Measurements from ENCODE around the gene PRSS16. TPM values are rescaled to one million over a fixed set of nuclear protein-coding genes. Genes with fewer than 3 reads are reported as not detected.

Gene PRSS16
- total and polyA plus RNA-seq, 9 of the 15 experiments (the other 6 are each of a cell fraction or from before 2014, with no cell fraction given), result 4.5 to 21.3 (median 12.1) TPM

DNA sequence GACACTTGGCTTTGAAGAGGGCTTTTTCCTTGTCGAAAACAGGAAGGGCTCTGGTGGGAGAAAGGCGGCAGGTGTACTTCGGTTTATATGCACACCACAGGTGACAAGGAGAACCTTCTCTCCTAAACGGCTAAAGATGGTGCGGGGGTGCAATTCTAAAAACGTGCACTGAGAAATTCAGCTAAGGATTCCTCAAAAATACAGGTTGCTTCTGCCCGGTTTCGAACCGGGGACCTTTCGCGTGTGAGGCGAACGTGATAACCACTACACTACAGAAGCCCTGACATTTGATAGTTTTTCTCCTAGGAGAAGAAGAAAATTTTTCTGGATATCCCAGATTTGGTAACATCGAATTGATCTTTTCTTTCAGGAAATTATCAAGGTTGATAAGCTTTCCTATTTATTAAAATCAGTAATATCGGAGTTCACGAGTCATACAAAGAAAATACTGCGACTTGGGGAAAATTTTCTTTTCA lies 32.6 kb downstream of the PRSS16 start (continued):
- TF ChIP-seq KAT8 (IDR thresholded peaks at IDR 0.05; ENCODE audit: low read depth), result no peak
- TF ChIP-seq, protein P1, sequence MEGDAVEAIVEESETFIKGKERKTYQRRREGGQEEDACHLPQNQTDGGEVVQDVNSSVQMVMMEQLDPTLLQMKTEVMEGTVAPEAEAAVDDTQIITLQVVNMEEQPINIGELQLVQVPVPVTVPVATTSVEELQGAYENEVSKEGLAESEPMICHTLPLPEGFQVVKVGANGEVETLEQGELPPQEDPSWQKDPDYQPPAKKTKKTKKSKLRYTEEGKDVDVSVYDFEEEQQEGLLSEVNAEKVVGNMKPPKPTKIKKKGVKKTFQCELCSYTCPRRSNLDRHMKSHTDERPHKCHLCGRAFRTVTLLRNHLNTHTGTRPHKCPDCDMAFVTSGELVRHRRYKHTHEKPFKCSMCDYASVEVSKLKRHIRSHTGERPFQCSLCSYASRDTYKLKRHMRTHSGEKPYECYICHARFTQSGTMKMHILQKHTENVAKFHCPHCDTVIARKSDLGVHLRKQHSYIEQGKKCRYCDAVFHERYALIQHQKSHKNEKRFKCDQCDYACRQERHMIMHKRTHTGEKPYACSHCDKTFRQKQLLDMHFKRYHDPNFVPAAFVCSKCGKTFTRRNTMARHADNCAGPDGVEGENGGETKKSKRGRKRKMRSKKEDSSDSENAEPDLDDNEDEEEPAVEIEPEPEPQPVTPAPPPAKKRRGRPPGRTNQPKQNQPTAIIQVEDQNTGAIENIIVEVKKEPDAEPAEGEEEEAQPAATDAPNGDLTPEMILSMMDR (IDR thresholded peaks at IDR 0.05 in 2 of 3, conservative IDR thresholded peaks at IDR 0.05 in 1 of 3; ENCODE audit: insufficient read depth in 2 of 3, low read depth in 1 of 3, low read length in 3 of 3), result no peak; a peak in 2 of 6 replicates
- TF ChIP-seq PCBP2 (IDR thresholded peaks at IDR 0.05; ENCODE audit: low read depth, low read length, poor library complexity, severe bottlenecking), result no peak
- TF ChIP-seq ZBED1 (IDR thresholded peaks at IDR 0.05), result 0 out of 2 replicates have a peak, but pooled peaks have one; percentile 39
- TF ChIP-seq TOE1 (IDR thresholded peaks at IDR 0.05; ENCODE audit: borderline replicate concordance), result 0 out of 2 replicates have a peak, but pooled peaks have one; percentile 18
- no peak for TF ChIP-seq TOE1 (CRISPR knock-in tag; IDR thresholded peaks at IDR 0.05; ENCODE audit: borderline replicate concordance, low read depth)
- TF ChIP-seq, protein P2, sequence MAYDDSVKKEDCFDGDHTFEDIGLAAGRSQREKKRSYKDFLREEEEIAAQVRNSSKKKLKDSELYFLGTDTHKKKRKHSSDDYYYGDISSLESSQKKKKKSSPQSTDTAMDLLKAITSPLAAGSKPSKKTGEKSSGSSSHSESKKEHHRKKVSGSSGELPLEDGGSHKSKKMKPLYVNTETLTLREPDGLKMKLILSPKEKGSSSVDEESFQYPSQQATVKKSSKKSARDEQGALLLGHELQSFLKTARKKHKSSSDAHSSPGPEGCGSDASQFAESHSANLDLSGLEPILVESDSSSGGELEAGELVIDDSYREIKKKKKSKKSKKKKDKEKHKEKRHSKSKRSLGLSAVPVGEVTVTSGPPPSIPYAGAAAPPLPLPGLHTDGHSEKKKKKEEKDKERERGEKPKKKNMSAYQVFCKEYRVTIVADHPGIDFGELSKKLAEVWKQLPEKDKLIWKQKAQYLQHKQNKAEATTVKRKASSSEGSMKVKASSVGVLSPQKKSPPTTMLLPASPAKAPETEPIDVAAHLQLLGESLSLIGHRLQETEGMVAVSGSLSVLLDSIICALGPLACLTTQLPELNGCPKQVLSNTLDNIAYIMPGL (CRISPR knock-in tag; IDR thresholded peaks at IDR 0.05), result peak; percentile 87; the same call in 1 of the 2 replicates
- TF ChIP-seq SPI1 (IDR thresholded peaks at IDR 0.05; ENCODE audit: borderline replicate concordance, low read depth, low read length), result peak; percentile 75; the same call in 1 of the 2 replicates
- TF ChIP-seq PML (IDR thresholded peaks at IDR 0.05; ENCODE audit: low read length), result peak; percentile 35; the same call in 1 of the 2 replicates
- TF ChIP-seq MIER1 (IDR thresholded peaks at IDR 0.05; ENCODE audit: low read depth), result no peak
- TF ChIP-seq NR2C2 (CRISPR knock-in tag; IDR thresholded peaks at IDR 0.05), result no peak
- peak; percentile 78 for TF ChIP-seq NR2C2 (tag; IDR thresholded peaks at IDR 0.05)
- TF ChIP-seq TEAD4 (IDR thresholded peaks at IDR 0.05; ENCODE audit: low read length), result peak; percentile 85
- no peak for TF ChIP-seq TEAD4 (CRISPR knock-in tag; IDR thresholded peaks at IDR 0.05; ENCODE audit: borderline replicate concordance)
- 0 out of 2 replicates have a peak, but pooled peaks have one; percentile 8 for TF ChIP-seq TCF3 (CRISPR knock-in tag; IDR thresholded peaks at IDR 0.05)

Measured in K562 (cell line).